Subcutaneous adipose tissue (tissue), 4 donors: ENCODE measurements around the gene SH3BGRL3. TPM values are rescaled to one million over a fixed set of nuclear protein-coding genes. Genes with fewer than 3 reads are reported as not detected.

Source experiments
- CTCF ChIP-seq: fragments of 450-650 bp; IDR thresholded peaks from one replicate; pipeline ENCODE4 v1.5.1; 2016; ENCODE audit warnings: low read depth, mild to moderate bottlenecking, control low read depth, antibody characterized with exemption, moderate library complexity
- total RNA-seq, 4 donors: library from RNA; depleted of rRNA; stranded (reverse); fragments of >200 nt; gene quantifications; one replicate each; pipeline ENCODE4 v1.1.0, GENCODE V29; 2016

SH3BGRL3 gene
- total RNA-seq, 4 donors from 2014 or later = 59.0 to 137 (median 88.3) TPM

- no peak for TF ChIP-seq CTCF
Measured at GRCh38 chr1:26269198-26269550, 10.7 kb upstream of the SH3BGRL3 start.

- TF ChIP-seq CTCF = no peak
Measured at GRCh38 chr1:26274801-26275425, 5.0 kb upstream of the SH3BGRL3 start.

- no peak for TF ChIP-seq CTCF
Measured at GRCh38 chr1:26275580-26276431, 4.1 kb upstream of the SH3BGRL3 start.

- no peak for TF ChIP-seq CTCF
Measured at GRCh38 chr1:26276432-26276838, 3.5 kb upstream of the SH3BGRL3 start.

GRCh38 chr1:26277261-26277661, 2.6 kb upstream of the SH3BGRL3 start:
- TF ChIP-seq CTCF = no peak

GRCh38 chr1:26277719-26278118, 2.2 kb upstream of the SH3BGRL3 start:
- no peak for TF ChIP-seq CTCF

GRCh38 chr1:26278303-26278702, 1.6 kb upstream of the SH3BGRL3 start:
- TF ChIP-seq CTCF = no peak
